Measurements from ENCODE around the gene PPFIA1. TPM values are rescaled to one million over a fixed set of nuclear protein-coding genes. Genes with fewer than 3 reads are reported as not detected.
A peak's percentile ranks its signal among the peaks of the same experiment; 100 is the strongest.

PPFIA1 gene
- total RNA-seq, 6 experiments from 2014 or later, result 21.1 to 27.0 (median 22.7) TPM

DNA sequence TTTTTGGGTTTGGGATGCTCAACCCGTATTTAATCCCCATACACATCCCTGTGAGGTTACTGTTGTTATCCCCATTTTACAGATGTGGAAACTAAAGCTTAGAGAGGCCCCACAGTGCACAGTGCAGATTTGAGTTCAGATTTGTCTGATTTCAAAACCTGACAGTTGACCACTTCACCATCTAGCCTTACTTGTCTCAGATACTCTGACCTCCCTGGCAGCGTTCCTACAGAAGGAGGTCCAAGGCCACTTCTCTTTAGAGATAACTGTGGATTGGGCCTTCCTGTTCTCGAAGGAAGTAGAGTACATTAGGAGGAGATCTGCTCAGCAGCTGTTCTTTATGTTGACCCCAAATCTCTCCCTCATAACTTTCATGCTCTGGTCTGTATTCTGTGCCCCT is 81.2 kb downstream of the PPFIA1 start:
- H3K27ac ChIP-seq, result no peak overlapping the region
- TF ChIP-seq, protein P1, sequence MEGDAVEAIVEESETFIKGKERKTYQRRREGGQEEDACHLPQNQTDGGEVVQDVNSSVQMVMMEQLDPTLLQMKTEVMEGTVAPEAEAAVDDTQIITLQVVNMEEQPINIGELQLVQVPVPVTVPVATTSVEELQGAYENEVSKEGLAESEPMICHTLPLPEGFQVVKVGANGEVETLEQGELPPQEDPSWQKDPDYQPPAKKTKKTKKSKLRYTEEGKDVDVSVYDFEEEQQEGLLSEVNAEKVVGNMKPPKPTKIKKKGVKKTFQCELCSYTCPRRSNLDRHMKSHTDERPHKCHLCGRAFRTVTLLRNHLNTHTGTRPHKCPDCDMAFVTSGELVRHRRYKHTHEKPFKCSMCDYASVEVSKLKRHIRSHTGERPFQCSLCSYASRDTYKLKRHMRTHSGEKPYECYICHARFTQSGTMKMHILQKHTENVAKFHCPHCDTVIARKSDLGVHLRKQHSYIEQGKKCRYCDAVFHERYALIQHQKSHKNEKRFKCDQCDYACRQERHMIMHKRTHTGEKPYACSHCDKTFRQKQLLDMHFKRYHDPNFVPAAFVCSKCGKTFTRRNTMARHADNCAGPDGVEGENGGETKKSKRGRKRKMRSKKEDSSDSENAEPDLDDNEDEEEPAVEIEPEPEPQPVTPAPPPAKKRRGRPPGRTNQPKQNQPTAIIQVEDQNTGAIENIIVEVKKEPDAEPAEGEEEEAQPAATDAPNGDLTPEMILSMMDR (IDR thresholded peaks at IDR 0.05), result no peak
- TF ChIP-seq POLR2A (IDR thresholded peaks at IDR 0.05), result no peak
- no peaks in the 10 kb centered on the region for H3K9me3 ChIP-seq
- H3K27me3 ChIP-seq, result no peaks in the 10 kb centered on the region
- WGBS (ENCODE audit: insufficient coverage, low coverage, low lambda C conversion rate, missing lambda C conversion rate), result 81% methylated on average over 3 of the region's 3 CpGs
- intact Hi-C loops (cut with DNase I), result no loop called here
- no peaks in the 10 kb centered on the region for H3K4me1 ChIP-seq
- ATAC-seq (peak in 2 of 4 donors; percentile 64), DNase-seq (no peak)
- no peak overlapping the region for H3K4me3 ChIP-seq
- peaks cover 0 to 56% (median 18%) of the 10 kb centered on the region in 4 donors for H3K36me3 ChIP-seq

DNA sequence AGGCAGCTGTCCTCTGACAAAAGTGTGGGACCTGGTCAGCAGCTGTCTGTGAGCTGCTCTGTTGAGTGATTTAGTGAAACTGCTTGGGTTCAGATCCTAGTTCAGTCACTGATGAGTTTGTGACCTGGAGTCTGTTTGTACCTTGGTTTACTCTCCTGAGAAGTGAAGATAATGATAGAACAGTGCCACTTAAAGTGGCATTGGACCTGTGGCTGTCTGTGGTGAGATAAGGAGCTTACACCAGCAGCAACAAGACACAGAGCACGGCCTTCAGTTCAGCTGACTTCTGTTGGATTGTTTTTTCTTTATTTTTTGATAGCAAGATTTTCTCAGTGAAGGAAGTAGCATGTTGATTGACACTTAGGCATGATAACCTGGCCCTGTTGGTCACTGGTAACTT is 81.6 kb downstream of the PPFIA1 start:
- no peak for TF ChIP-seq POLR2A (IDR thresholded peaks at IDR 0.05)
- TF ChIP-seq, protein P1 (IDR thresholded peaks at IDR 0.05), result no peak
- intact Hi-C loops (cut with DNase I), result no loop called here
- no peaks in the 10 kb centered on the region for H3K9me3 ChIP-seq
- no peak for DNase-seq
- H3K27ac ChIP-seq, result no peak overlapping the region
- peaks cover 0 to 61% (median 20%) of the 10 kb centered on the region in 4 donors for H3K36me3 ChIP-seq
- 80% methylated on average over 1 of the region's 1 CpG for WGBS (ENCODE audit: insufficient coverage, low coverage, low lambda C conversion rate, missing lambda C conversion rate)
- H3K27me3 ChIP-seq, result no peaks in the 10 kb centered on the region
- no peak overlapping the region for H3K4me3 ChIP-seq
- H3K4me1 ChIP-seq, result no peaks in the 10 kb centered on the region
- ATAC-seq, result no peak

DNA sequence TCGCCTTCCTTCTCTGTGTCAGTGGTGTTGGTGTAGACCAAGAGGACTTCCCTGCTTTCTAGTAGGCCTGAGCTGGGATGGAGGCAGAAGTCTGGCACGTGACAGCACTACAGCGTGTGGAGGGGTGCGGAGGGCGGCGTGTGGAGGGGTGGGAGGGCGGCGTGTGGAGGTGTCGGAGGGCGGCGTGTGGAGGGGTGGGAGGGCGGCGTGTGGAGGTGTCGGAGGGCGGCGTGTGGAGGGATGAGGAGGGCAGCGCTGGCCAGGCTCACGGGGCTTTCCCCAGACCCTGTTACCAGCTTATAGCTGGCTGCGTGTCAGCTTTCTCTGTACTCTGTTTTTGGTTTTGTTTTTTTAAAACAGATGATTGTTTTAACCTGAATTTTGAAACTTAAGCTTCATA is 82.1 kb downstream of the PPFIA1 start:
- peaks cover 0 to 62% (median 21%) of the 10 kb centered on the region in 4 donors for H3K36me3 ChIP-seq

DNA sequence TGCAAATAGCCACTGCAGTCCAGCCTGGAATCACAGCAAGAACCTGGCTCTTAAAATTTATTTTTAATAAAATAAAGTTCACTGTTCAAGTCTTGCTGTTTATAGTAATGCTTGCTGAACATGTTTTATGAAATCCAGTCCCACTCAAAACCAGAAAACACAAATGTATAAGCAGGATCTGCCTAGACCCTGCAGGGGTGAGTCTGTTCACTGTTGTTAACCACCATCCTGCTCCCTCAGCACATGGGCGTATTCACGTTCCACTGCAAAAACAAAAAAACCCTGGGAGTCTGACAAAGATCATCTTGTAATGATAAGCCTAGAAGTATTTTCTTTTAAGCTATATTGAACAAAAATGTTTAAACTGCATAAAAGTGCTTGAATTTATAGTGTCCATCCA is 82.8 kb downstream of the PPFIA1 start:
- intact Hi-C loops (cut with DNase I), result no loop called here
- H3K36me3 ChIP-seq, result peaks cover 0 to 57% (median 19%) of the 10 kb centered on the region in 4 donors
- no peaks in the 10 kb centered on the region for H3K27me3 ChIP-seq
- H3K4me1 ChIP-seq, result no peaks in the 10 kb centered on the region
- TF ChIP-seq POLR2A (IDR thresholded peaks at IDR 0.05), result no peak
- TF ChIP-seq, protein P1 (IDR thresholded peaks at IDR 0.05), result no peak
- no peak for ATAC-seq
- H3K9me3 ChIP-seq, result no peaks in the 10 kb centered on the region
- no peak overlapping the region for H3K4me3 ChIP-seq
- no peak for DNase-seq
- H3K27ac ChIP-seq, result no peak overlapping the region
- WGBS (ENCODE audit: insufficient coverage, low coverage, low lambda C conversion rate, missing lambda C conversion rate), result 92% methylated on average over 2 of the region's 2 CpGs

More for the DNA sequence above, 82.1 kb downstream of the PPFIA1 start:
- Histone ChIP-seq H3K4me1 (no peaks in the 10 kb centered on the region), H3K4me3 (no peak overlapping the region), H3K27ac (no peak overlapping the region), H3K9me3 (no peaks in the 10 kb centered on the region), H3K27me3 (no peaks in the 10 kb centered on the region)
- no peak for TF ChIP-seq POLR2A (IDR thresholded peaks at IDR 0.05)
- TF ChIP-seq, protein P1 (IDR thresholded peaks at IDR 0.05), result no peak
- DNase-seq, result no peak
- 92% methylated on average over 19 of the region's 19 CpGs for WGBS (ENCODE audit: insufficient coverage, low coverage, low lambda C conversion rate, missing lambda C conversion rate)
- no peak for ATAC-seq
- intact Hi-C loops (cut with DNase I), result no loop called here

Data from right lobe of liver (tissue), 6 donors.